MM.1S (cell line): Measurements from ENCODE around the gene EAF2.

Experiments used
- EZH2phosphoT487 ChIP-seq: fragments of 300-600 bp; sonication (generic); IDR thresholded peaks from 2 replicates; pipeline ENCODE4 v1.6.1; 2018; ENCODE audit warnings: antibody characterized with exemption, low read length
- TF ChIP-seq, protein P1 (sequence below): fragments of 300-600 bp; sonication (generic); IDR thresholded peaks from 2 replicates; pipeline ENCODE4 v1.5.1; 2016; ENCODE audit warnings: antibody characterized with exemption, low read length, mixed read lengths

- TF ChIP-seq, protein P1, sequence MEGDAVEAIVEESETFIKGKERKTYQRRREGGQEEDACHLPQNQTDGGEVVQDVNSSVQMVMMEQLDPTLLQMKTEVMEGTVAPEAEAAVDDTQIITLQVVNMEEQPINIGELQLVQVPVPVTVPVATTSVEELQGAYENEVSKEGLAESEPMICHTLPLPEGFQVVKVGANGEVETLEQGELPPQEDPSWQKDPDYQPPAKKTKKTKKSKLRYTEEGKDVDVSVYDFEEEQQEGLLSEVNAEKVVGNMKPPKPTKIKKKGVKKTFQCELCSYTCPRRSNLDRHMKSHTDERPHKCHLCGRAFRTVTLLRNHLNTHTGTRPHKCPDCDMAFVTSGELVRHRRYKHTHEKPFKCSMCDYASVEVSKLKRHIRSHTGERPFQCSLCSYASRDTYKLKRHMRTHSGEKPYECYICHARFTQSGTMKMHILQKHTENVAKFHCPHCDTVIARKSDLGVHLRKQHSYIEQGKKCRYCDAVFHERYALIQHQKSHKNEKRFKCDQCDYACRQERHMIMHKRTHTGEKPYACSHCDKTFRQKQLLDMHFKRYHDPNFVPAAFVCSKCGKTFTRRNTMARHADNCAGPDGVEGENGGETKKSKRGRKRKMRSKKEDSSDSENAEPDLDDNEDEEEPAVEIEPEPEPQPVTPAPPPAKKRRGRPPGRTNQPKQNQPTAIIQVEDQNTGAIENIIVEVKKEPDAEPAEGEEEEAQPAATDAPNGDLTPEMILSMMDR = no peak
- no peak for TF ChIP-seq EZH2phosphoT487
Observed at GRCh38 chr3:121839962-121840361, 5.0 kb downstream of the EAF2 start.
